ENCODE measurements around the gene LAMA3. TPM values are rescaled to one million over a fixed set of nuclear protein-coding genes. Genes with fewer than 3 reads are reported as not detected.

Gene LAMA3
- total and polyA plus RNA-seq, 2 donors (not counting 1 experiment from before 2014, with no cell fraction given): 0.75 to 13.2 TPM

DNA sequence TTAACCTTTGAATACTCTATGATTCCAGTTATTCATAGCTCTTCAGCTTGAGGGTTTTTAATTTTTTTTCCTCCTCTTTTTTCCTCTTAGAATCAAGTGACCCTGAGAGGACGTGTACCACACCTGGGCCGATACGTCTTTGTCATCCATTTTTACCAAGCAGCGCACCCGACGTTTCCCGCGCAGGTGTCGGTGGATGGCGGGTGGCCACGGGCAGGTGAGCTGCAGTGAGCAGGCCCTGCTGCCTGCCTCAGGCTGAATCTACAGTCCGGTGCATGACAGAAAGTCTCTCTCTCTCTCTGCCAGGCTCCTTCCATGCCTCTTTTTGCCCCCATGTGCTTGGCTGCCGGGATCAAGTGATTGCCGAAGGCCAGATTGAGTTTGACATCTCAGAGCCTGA, 153.1 kb downstream of the LAMA3 start:
- TF ChIP-seq EZH2 (IDR thresholded peaks at IDR 0.05; ENCODE audit: low read length, missing control alignments): no peak
- TF ChIP-seq, protein P1, sequence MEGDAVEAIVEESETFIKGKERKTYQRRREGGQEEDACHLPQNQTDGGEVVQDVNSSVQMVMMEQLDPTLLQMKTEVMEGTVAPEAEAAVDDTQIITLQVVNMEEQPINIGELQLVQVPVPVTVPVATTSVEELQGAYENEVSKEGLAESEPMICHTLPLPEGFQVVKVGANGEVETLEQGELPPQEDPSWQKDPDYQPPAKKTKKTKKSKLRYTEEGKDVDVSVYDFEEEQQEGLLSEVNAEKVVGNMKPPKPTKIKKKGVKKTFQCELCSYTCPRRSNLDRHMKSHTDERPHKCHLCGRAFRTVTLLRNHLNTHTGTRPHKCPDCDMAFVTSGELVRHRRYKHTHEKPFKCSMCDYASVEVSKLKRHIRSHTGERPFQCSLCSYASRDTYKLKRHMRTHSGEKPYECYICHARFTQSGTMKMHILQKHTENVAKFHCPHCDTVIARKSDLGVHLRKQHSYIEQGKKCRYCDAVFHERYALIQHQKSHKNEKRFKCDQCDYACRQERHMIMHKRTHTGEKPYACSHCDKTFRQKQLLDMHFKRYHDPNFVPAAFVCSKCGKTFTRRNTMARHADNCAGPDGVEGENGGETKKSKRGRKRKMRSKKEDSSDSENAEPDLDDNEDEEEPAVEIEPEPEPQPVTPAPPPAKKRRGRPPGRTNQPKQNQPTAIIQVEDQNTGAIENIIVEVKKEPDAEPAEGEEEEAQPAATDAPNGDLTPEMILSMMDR (conservative IDR thresholded peaks at IDR 0.05 in 1 of 2, IDR thresholded peaks at IDR 0.05 in 1 of 2; ENCODE audit: low read depth in 1 of 2, low read length in 2 of 2): no peak
- no peak for DNase-seq (ENCODE audit: low read depth in 2 of 2)

DNA sequence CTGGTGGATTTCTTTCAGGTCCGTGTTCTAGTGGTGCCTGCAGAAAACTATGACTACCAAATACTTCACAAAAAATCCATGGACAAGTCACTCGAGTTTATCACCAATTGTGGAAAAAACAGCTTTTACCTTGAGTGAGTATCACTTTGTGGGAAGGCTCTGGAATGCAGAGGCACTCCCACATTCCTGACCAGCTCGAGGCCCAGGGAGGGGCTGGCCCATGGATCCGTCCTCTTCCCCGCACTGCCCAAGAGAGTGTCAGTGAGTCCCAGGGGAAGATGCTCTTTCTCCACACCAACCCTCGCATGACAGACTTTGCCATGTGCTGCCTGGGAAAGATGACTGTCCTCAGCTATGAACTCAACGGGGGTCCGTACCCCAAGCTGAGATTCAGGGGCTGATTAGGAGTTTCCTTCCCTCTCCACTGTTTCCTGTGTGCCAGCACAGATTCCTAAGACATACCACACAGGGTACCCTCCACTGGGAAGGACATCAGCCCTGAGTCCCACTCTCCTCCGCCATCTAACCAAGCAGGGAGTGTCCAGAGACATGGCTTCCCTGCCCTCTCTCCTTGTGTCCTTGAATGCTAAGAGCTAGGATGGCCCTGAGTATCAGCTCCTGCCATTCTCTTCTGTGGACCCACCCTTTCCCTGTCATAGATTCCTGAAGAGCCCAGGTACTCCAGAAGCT, 155.9 kb downstream of the LAMA3 start:
- Histone ChIP-seq H3K4me3 (replicated peaks in 1 of 4; ENCODE audit: control extremely low read depth in 1 of 4, insufficient read depth in 1 of 4, low read depth in 3 of 4, low read length in 4 of 4) (no peak overlapping the region), H3K36me3 (ENCODE audit: control insufficient read depth, insufficient read depth, low read length) (no peaks in the 10 kb centered on the region), H4K20me1 (ENCODE audit: control insufficient read depth, extremely low read depth, insufficient read depth, low read length) (no peaks in the 10 kb centered on the region), H3K27me3 (ENCODE audit: control insufficient read depth, insufficient read depth, low read length) (no peaks in the 10 kb centered on the region), H3K27ac (ENCODE audit: insufficient read depth, low read length) (no peak overlapping the region), H3K9me3 (ENCODE audit: control insufficient read depth, insufficient read depth, low read depth, low read length) (no peaks in the 10 kb centered on the region), H3K4me1 (ENCODE audit: control insufficient read depth, extremely low read depth, insufficient read depth, low read length) (no peaks in the 10 kb centered on the region), H3K4me2 (ENCODE audit: extremely low read depth, insufficient read depth, low read length) (no peak overlapping the region), H3K79me2 (ENCODE audit: control insufficient read depth, insufficient read depth, low read length) (no peaks in the 10 kb centered on the region), H3K9ac (ENCODE audit: insufficient read depth, low read length) (no peak overlapping the region), H2AFZ (ENCODE audit: low read length) (no peak overlapping the region)
- TF ChIP-seq, protein P1 (conservative IDR thresholded peaks at IDR 0.05 in 1 of 2, IDR thresholded peaks at IDR 0.05 in 1 of 2; ENCODE audit: low read depth in 1 of 2, low read length in 2 of 2): no peak
- TF ChIP-seq EZH2 (IDR thresholded peaks at IDR 0.05; ENCODE audit: low read length, missing control alignments): no peak
- DNase-seq (ENCODE audit: low read depth in 2 of 2): peak in 1 of 2 donors; percentile 77

More for the DNA sequence above, 153.1 kb downstream of the LAMA3 start:
- Histone ChIP-seq H3K27me3 (ENCODE audit: control insufficient read depth, insufficient read depth, low read length) (no peaks in the 10 kb centered on the region), H3K27ac (ENCODE audit: insufficient read depth, low read length) (no peak overlapping the region), H4K20me1 (ENCODE audit: control insufficient read depth, extremely low read depth, insufficient read depth, low read length) (no peaks in the 10 kb centered on the region), H3K9me3 (ENCODE audit: control insufficient read depth, insufficient read depth, low read depth, low read length) (no peaks in the 10 kb centered on the region), H3K4me1 (ENCODE audit: control insufficient read depth, extremely low read depth, insufficient read depth, low read length) (no peaks in the 10 kb centered on the region), H3K79me2 (ENCODE audit: control insufficient read depth, insufficient read depth, low read length) (no peaks in the 10 kb centered on the region), H3K4me3 (replicated peaks in 1 of 4; ENCODE audit: control extremely low read depth in 1 of 4, insufficient read depth in 1 of 4, low read depth in 3 of 4, low read length in 4 of 4) (no peak overlapping the region), H3K36me3 (ENCODE audit: control insufficient read depth, insufficient read depth, low read length) (no peaks in the 10 kb centered on the region), H2AFZ (ENCODE audit: low read length) (no peak overlapping the region), H3K4me2 (ENCODE audit: extremely low read depth, insufficient read depth, low read length) (no peak overlapping the region), H3K9ac (ENCODE audit: insufficient read depth, low read length) (no peak overlapping the region)

DNA sequence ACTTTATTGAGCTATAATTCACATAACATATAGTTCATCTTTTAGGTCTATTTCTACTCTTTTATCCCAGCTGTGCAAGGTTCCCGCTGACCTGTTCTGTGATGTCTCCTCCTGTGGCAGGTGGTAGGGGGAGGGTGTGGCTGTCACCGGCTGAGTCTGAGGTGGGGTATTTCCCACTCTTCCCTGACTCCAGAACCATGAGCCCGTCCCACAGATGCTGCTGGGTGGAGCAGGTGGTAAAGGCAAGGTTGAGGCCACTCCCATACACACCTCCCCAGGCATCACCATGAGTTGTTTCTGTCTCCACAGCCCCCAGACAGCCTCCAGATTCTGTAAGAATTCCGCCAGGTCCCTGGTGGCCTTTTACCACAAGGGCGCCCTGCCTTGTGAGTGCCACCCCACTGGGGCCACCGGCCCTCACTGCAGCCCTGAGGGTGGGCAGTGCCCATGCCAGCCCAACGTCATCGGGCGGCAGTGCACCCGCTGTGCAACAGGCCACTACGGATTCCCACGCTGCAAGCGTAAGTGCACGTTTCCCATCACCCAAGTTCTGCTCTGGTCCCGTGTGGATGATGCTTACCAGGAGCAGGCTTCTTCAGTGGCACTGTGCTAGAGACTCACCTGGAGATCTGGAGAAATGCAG, 156.9 kb downstream of the LAMA3 start:
- Histone ChIP-seq H3K4me2 (ENCODE audit: extremely low read depth, insufficient read depth, low read length) (no peak overlapping the region), H3K4me3 (replicated peaks in 1 of 4; ENCODE audit: control extremely low read depth in 1 of 4, insufficient read depth in 1 of 4, low read depth in 3 of 4, low read length in 4 of 4) (no peak overlapping the region), H3K9me3 (ENCODE audit: control insufficient read depth, insufficient read depth, low read depth, low read length) (no peaks in the 10 kb centered on the region), H3K79me2 (ENCODE audit: control insufficient read depth, insufficient read depth, low read length) (no peaks in the 10 kb centered on the region), H2AFZ (ENCODE audit: low read length) (no peak overlapping the region), H4K20me1 (ENCODE audit: control insufficient read depth, extremely low read depth, insufficient read depth, low read length) (no peaks in the 10 kb centered on the region), H3K27me3 (ENCODE audit: control insufficient read depth, insufficient read depth, low read length) (no peaks in the 10 kb centered on the region), H3K4me1 (ENCODE audit: control insufficient read depth, extremely low read depth, insufficient read depth, low read length) (no peaks in the 10 kb centered on the region), H3K36me3 (ENCODE audit: control insufficient read depth, insufficient read depth, low read length) (no peaks in the 10 kb centered on the region), H3K27ac (ENCODE audit: insufficient read depth, low read length) (no peak overlapping the region), H3K9ac (ENCODE audit: insufficient read depth, low read length) (no peak overlapping the region)
- TF ChIP-seq, protein P1 (conservative IDR thresholded peaks at IDR 0.05 in 1 of 2, IDR thresholded peaks at IDR 0.05 in 1 of 2; ENCODE audit: low read depth in 1 of 2, low read length in 2 of 2): no peak
- TF ChIP-seq EZH2 (IDR thresholded peaks at IDR 0.05; ENCODE audit: low read length, missing control alignments): no peak
- no peak for DNase-seq (ENCODE audit: low read depth in 2 of 2)
